Adrenal gland (tissue), 5 donors: ENCODE measurements around the gene SECISBP2L.

Experiments used
- POLR2A ChIP-seq, 2 donors: fragments of 450-650 bp; IDR thresholded peaks; one replicate each; pipeline ENCODE4 v1.6.1; 2017; ENCODE audit warnings: antibody characterized with exemption in 2 of 2, mild to moderate bottlenecking in 2 of 2, moderate library complexity in 1 of 2
- TF ChIP-seq, protein P1 (sequence below), 6 experiments: fragments of 450-650 bp in 4 of 6; fragments of 200-600 bp in 2 of 6; sonication (generic) in 1 of 6; IDR thresholded peaks; 1 replicate in 5 of 6; 2 replicates in 1 of 6; pipeline versions ENCODE4 v1.5.1 to v1.8.0; 2016 to 2021; ENCODE audit warnings: antibody characterized with exemption in 6 of 6, mild to moderate bottlenecking in 2 of 6, moderate library complexity in 1 of 6
- donor health status: DM: no; HTN: no; CAD: no.

DNA sequence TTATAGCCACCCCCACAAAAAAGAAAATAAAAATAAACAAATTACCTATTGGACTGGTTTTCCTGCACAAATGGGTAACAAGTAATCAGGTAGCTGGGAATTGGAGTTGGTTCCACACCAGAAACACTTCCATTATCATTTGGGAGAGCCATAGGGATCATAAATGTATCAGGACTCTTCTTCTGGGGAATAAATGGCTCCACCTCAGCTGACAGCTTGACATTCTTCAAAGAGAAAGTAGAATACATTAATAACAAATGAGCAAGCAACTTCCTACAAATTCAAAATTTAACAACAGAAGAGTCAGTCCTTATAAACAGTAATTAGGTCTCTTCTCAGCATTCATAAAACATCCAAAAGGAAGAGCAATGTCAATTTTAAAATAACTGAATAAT, 8.7 kb downstream of the SECISBP2L start:
- TF ChIP-seq, protein P1, sequence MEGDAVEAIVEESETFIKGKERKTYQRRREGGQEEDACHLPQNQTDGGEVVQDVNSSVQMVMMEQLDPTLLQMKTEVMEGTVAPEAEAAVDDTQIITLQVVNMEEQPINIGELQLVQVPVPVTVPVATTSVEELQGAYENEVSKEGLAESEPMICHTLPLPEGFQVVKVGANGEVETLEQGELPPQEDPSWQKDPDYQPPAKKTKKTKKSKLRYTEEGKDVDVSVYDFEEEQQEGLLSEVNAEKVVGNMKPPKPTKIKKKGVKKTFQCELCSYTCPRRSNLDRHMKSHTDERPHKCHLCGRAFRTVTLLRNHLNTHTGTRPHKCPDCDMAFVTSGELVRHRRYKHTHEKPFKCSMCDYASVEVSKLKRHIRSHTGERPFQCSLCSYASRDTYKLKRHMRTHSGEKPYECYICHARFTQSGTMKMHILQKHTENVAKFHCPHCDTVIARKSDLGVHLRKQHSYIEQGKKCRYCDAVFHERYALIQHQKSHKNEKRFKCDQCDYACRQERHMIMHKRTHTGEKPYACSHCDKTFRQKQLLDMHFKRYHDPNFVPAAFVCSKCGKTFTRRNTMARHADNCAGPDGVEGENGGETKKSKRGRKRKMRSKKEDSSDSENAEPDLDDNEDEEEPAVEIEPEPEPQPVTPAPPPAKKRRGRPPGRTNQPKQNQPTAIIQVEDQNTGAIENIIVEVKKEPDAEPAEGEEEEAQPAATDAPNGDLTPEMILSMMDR (IDR thresholded peaks at IDR 0.05), result no peak
- TF ChIP-seq POLR2A (IDR thresholded peaks at IDR 0.05), result no peak
